Prostate gland (tissue), 2 donors: ENCODE data around the gene LRP2.

Experiments
- POLR2A ChIP-seq: fragments of 450-650 bp; IDR thresholded peaks from one replicate; pipeline ENCODE4 v1.6.1; 2016; ENCODE audit warnings: antibody characterized with exemption, mild to moderate bottlenecking
- POLR2AphosphoS5 ChIP-seq: sonication (generic); formaldehyde crosslinking; IDR thresholded peaks from one replicate; pipeline ENCODE4 v1.6.1; 2017; ENCODE audit warnings: antibody characterized with exemption
- TF ChIP-seq, protein P1 (sequence below), 4 experiments: fragments of 200-600 bp in 2 of 4; fragments of 450-650 bp in 2 of 4; sonication (generic) in 2 of 4; IDR thresholded peaks; 1 replicate in 3 of 4; 2 replicates in 1 of 4; pipeline ENCODE4 v1.5.1; 2016 to 2019; ENCODE audit warnings: antibody characterized with exemption in 4 of 4, mild to moderate bottlenecking in 2 of 4, moderate library complexity in 2 of 4

DNA sequence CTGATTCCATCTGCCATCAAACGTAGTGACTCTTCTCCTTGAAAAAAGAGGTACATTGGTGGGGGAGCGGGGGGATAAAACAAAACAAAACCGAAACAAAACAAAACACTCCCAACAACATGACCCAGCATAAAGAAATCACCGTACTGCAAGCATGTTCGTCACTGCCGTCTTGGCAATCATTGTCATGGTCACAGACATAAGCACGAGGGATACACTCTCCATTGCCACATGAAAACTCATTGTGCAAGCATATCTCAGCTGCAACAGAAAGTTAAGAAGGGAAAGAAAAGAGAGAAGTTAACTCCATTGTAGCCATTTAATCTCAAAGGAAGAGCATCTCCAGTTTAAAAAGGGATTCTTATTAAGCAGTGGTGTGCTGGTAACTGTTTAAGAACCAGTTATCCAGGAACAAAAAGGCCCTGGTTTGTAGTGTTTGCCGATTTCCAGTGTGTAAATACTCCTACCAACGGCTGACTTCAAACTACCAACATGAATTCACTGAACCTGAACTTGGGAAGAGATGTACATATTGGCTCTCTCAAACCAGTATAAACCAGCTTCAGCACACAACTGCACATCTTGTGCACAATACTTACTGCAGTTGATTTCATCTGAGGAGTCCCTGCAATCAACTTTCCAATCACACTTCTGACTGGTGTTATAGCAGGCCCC, 68.2 kb downstream of the LRP2 start:
- peak; percentile 53 for TF ChIP-seq POLR2AphosphoS5
- TF ChIP-seq, protein P1, sequence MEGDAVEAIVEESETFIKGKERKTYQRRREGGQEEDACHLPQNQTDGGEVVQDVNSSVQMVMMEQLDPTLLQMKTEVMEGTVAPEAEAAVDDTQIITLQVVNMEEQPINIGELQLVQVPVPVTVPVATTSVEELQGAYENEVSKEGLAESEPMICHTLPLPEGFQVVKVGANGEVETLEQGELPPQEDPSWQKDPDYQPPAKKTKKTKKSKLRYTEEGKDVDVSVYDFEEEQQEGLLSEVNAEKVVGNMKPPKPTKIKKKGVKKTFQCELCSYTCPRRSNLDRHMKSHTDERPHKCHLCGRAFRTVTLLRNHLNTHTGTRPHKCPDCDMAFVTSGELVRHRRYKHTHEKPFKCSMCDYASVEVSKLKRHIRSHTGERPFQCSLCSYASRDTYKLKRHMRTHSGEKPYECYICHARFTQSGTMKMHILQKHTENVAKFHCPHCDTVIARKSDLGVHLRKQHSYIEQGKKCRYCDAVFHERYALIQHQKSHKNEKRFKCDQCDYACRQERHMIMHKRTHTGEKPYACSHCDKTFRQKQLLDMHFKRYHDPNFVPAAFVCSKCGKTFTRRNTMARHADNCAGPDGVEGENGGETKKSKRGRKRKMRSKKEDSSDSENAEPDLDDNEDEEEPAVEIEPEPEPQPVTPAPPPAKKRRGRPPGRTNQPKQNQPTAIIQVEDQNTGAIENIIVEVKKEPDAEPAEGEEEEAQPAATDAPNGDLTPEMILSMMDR (IDR thresholded peaks at IDR 0.05), result no peak
- no peak for TF ChIP-seq POLR2A
